Liver (tissue), 9 donors: Measurements from ENCODE around the gene ALG13. TPM values are rescaled to one million over a fixed set of nuclear protein-coding genes. Genes with fewer than 3 reads are reported as not detected.

Source experiments
- DNase-seq: peaks from one replicate; pipeline ENCODE4 v3.0.0-alpha.2; 2017; ENCODE audit warnings: low spot score
- H3K27ac ChIP-seq, 2 donors: one replicate each; pipeline ENCODE4 v1.7.0; 2013; ENCODE audit warnings: inconsistent platforms in 2 of 2, low read length in 2 of 2, control low read depth in 1 of 2, low read depth in 1 of 2, mild to moderate bottlenecking in 1 of 2
- H3K27me3 ChIP-seq, 4 donors: one replicate each; pipeline versions ENCODE4 v1.6.1 to v1.7.0; 2013; ENCODE audit warnings: low read length in 3 of 4, inconsistent platforms in 1 of 4, mild to moderate bottlenecking in 1 of 4, moderate library complexity in 1 of 4; ENCODE audit not compliant: control insufficient read depth in 4 of 4, insufficient read depth in 4 of 4
- H3K36me3 ChIP-seq, 4 donors: one replicate each; pipeline versions ENCODE4 v1.6.1 to v1.7.0; 2013; ENCODE audit warnings: low read length in 3 of 4, mild to moderate bottlenecking in 3 of 4, low read depth in 1 of 4, moderate library complexity in 1 of 4; ENCODE audit not compliant: control insufficient read depth in 4 of 4, insufficient read depth in 3 of 4
- H3K4me1 ChIP-seq, 4 donors: one replicate each; pipeline versions ENCODE4 v1.6.1 to v1.7.0; 2013; ENCODE audit warnings: low read length in 3 of 4, mild to moderate bottlenecking in 3 of 4, moderate library complexity in 1 of 4; ENCODE audit not compliant: control insufficient read depth in 4 of 4, insufficient read depth in 4 of 4
- H3K4me3 ChIP-seq, 3 donors: one replicate each; pipeline versions ENCODE4 v1.6.1 to v1.7.0; 2013; ENCODE audit warnings: low read length in 3 of 3, control low read depth in 1 of 3, low read depth in 1 of 3, mild to moderate bottlenecking in 1 of 3
- H3K9ac ChIP-seq, 2 donors: one replicate each; pipeline ENCODE4 v1.7.0; 2013; ENCODE audit warnings: low read length in 2 of 2, mild to moderate bottlenecking in 2 of 2, moderate library complexity in 2 of 2, control low read depth in 1 of 2, low read depth in 1 of 2
- H3K9me3 ChIP-seq, 4 donors: one replicate each; pipeline versions ENCODE4 v1.6.1 to v1.7.0; 2013; ENCODE audit warnings: low read length in 3 of 4; ENCODE audit not compliant: control insufficient read depth in 4 of 4
- CTCF ChIP-seq: fragments of 150-350 bp; IDR thresholded peaks from 2 replicates; pipeline ENCODE4 v1.5.1; 2017; ENCODE audit warnings: improper control_type of control experiment, low read depth, low read length; ENCODE audit not compliant: missing input control
- FOXA2 ChIP-seq: IDR thresholded peaks from 2 replicates; pipeline ENCODE4 v1.6.1; 2016; ENCODE audit warnings: antibody characterized with exemption
- GABPA ChIP-seq, 2 donors: IDR thresholded peaks in 1 of 2; conservative IDR thresholded peaks in 1 of 2; 2 replicates each; pipeline ENCODE4 v1.6.1; 2016; ENCODE audit warnings: antibody characterized with exemption in 2 of 2, mild to moderate bottlenecking in 1 of 2, moderate library complexity in 1 of 2
- HNF4A ChIP-seq, 2 donors: conservative IDR thresholded peaks; 2 replicates each; pipeline ENCODE4 v1.6.1; 2016; ENCODE audit warnings: antibody characterized with exemption in 2 of 2, mild to moderate bottlenecking in 2 of 2
- JUND ChIP-seq, 2 donors: IDR thresholded peaks; 2 replicates each; pipeline ENCODE4 v1.6.1; 2016; ENCODE audit warnings: antibody characterized with exemption in 2 of 2
- NR2F2 ChIP-seq: IDR thresholded peaks from 2 replicates; pipeline ENCODE4 v1.6.1; 2016; ENCODE audit warnings: antibody characterized with exemption
- REST ChIP-seq: IDR thresholded peaks from 2 replicates; pipeline ENCODE4 v1.6.1; 2016; ENCODE audit warnings: antibody characterized with exemption, mild to moderate bottlenecking
- SP1 ChIP-seq: IDR thresholded peaks from 2 replicates; pipeline ENCODE4 v1.6.1; 2018; ENCODE audit warnings: antibody characterized with exemption, mild to moderate bottlenecking
- TAF1 ChIP-seq: conservative IDR thresholded peaks from 2 replicates; pipeline ENCODE4 v1.6.1; 2016; ENCODE audit warnings: antibody characterized with exemption, mild to moderate bottlenecking
- YY1 ChIP-seq: IDR thresholded peaks from 2 replicates; pipeline ENCODE4 v1.6.1; 2016; ENCODE audit warnings: antibody characterized with exemption, mild to moderate bottlenecking
- WGBS: extraction: QIAGEN DNeasy Blood & Tissue Kit; methylation state at CpG from one replicate; pipeline ENCODE4 v1.1.7; 2013; 5-methylcytosine and 5-hydroxymethylcytosine counted together
- polyA plus RNA-seq, 2 donors: library from polyadenylated mRNA; stranded (reverse) in 1 of 2; unstranded in 1 of 2; fragments of 200-250 nt in 1 of 2; fragments of >200 nt in 1 of 2; fragmentation: Nextera tagmentation in 1 of 2; extraction: Ambion mirVana in 1 of 2; gene quantifications; one replicate each; pipeline versions ENCODE4 v1.2.1 to v1.2.3, GENCODE V29; 2013 to 2015
- total RNA-seq, 2 donors: library from RNA; depleted of rRNA; stranded (reverse); fragments of >200 nt; gene quantifications; one replicate each; pipeline ENCODE4 v1.2.3, GENCODE V29; 2014
- donor health status: healthy.
- donor health status: healthy.
- donor health status: healthy.
- donor health status: healthy.
- donor health status: healthy.

Gene ALG13
- total and polyA plus RNA-seq, 4 donors, result 21.1 to 37.1 (median 29.7) TPM

- TF ChIP-seq SP1 (no peak), GABPA (IDR thresholded peaks at IDR 0.05 in 1 of 2, conservative IDR thresholded peaks at IDR 0.05 in 1 of 2) (no peak), YY1 (no peak), REST (no peak), NR2F2 (no peak), TAF1 (no peak), CTCF (no peak)
- Histone ChIP-seq H3K9me3 (no peaks in the 10 kb centered on the region), H3K9ac (no peak overlapping the region), H3K27ac (no peak overlapping the region), H3K27me3 (no peaks in the 10 kb centered on the region), H3K36me3 (no peaks in the 10 kb centered on the region), H3K4me3 (no peak overlapping the region), H3K4me1 (no peaks in the 10 kb centered on the region)
- no peak for DNase-seq
- 69% methylated on average over 3 of the region's 3 CpGs for WGBS
Observed at GRCh38 chrX:111662292-111662691, 18.7 kb upstream of the ALG13 start.

GRCh38 chrX:111671668-111672067, 9.3 kb upstream of the ALG13 start:
- TF ChIP-seq FOXA2, result no peak
- Histone ChIP-seq H3K4me3 (no peak overlapping the region), H3K9me3 (no peaks in the 10 kb centered on the region), H3K36me3 (no peaks in the 10 kb centered on the region), H3K9ac (no peak overlapping the region), H3K27ac (no peak overlapping the region), H3K4me1 (no peaks in the 10 kb centered on the region), H3K27me3 (no peaks in the 10 kb centered on the region)
- no peak for DNase-seq
- 80% methylated on average over 7 of the region's 7 CpGs for WGBS

GRCh38 chrX:111687305-111687704, 6.3 kb downstream of the ALG13 start:
- Histone ChIP-seq H3K4me1 (peaks cover 0 to 2% (median 0%) of the 10 kb centered on the region in 4 donors), H3K9ac (no peak overlapping the region), H3K27me3 (no peaks in the 10 kb centered on the region), H3K9me3 (no peaks in the 10 kb centered on the region), H3K4me3 (no peak overlapping the region), H3K36me3 (peaks cover 0 to 8% (median 2%) of the 10 kb centered on the region in 4 donors), H3K27ac (no peak overlapping the region)
- DNase-seq, result no peak
- WGBS, result 96% methylated on average over 2 of the region's 2 CpGs
- TF ChIP-seq HNF4A (conservative IDR thresholded peaks at IDR 0.05) (no peak), JUND (IDR thresholded peaks at IDR 0.05) (no peak)
